OCI-LY3 (cell line): ENCODE data around the gene CST8.

ENCODE experiments used
- H2AFZ ChIP-seq: fragments of 200-600, 300-600 bp; shearing (Covaris generic); 2 replicates; pipeline ENCODE4 v1.6.0; 2014; ENCODE audit warnings: antibody characterized with exemption, low read depth, low read length
- H3K27ac ChIP-seq: fragments of 200-600, 300-600 bp; sonication (generic); 2 replicates; pipeline ENCODE4 v1.5.1; 2014; ENCODE audit warnings: mild to moderate bottlenecking, low read length, moderate library complexity, mixed read lengths
- H3K27me3 ChIP-seq: fragments of 200-600, 300-600 bp; sonication (generic); 2 replicates; pipeline ENCODE4 v1.6.1; 2014; ENCODE audit warnings: low read depth, low read length, mixed read lengths
- H3K36me3 ChIP-seq: fragments of 200-600, 300-600 bp; sonication (generic); replicated peaks from 2 replicates; pipeline ENCODE3; 2014; ENCODE audit warnings: low read depth, low read length, mixed read lengths
- H3K4me1 ChIP-seq: fragments of 300-600, 200-600 bp; sonication (generic); 2 replicates; pipeline ENCODE4 v1.6.1; 2014; ENCODE audit warnings: low read length, mixed read lengths
- H3K4me2 ChIP-seq: fragments of 200-600, 300-600 bp; sonication (generic); 2 replicates; pipeline ENCODE4 v1.6.1; 2014; ENCODE audit warnings: low read length, mixed read lengths
- H3K4me3 ChIP-seq: fragments of 300-600, 200-600 bp; sonication (generic); 2 replicates; pipeline ENCODE4 v1.5.1; 2014; ENCODE audit warnings: antibody characterized with exemption, mild to moderate bottlenecking, low read length, moderate library complexity
- H3K79me2 ChIP-seq: fragments of 300-600, 200-600 bp; shearing (Covaris generic); 2 replicates; pipeline ENCODE4 v1.6.1; 2014; ENCODE audit warnings: mild to moderate bottlenecking, low read length, mixed read lengths
- H3K9ac ChIP-seq: fragments of 300-600, 200-600 bp; shearing (Covaris generic); 2 replicates; pipeline ENCODE4 v1.6.0; 2014; ENCODE audit warnings: mild to moderate bottlenecking, low read length, moderate library complexity
- H3K9me3 ChIP-seq: fragments of 200-600, 300-600 bp; shearing (Covaris generic); 2 replicates; pipeline ENCODE4 v1.6.1; 2014; ENCODE audit warnings: low read length, mixed read lengths; ENCODE audit not compliant: insufficient read depth
- H4K20me1 ChIP-seq: fragments of 200-600, 300-600 bp; sonication (generic); 2 replicates; pipeline ENCODE4 v1.6.1; 2016; ENCODE audit warnings: low read length, mixed read lengths; ENCODE audit not compliant: insufficient read depth
- CTCF ChIP-seq: fragments of 200-600, 300-600 bp; sonication (generic); IDR thresholded peaks from 2 replicates; pipeline ENCODE4 v1.5.1; 2014; ENCODE audit warnings: antibody characterized with exemption, low read length, low read depth
- EZH2phosphoT487 ChIP-seq: fragments of 200-600 bp; shearing (Covaris generic); IDR thresholded peaks from 2 replicates; pipeline ENCODE4 v1.6.1; 2018; ENCODE audit warnings: antibody characterized with exemption, mixed run types, low read depth

Gene CST8

DNA sequence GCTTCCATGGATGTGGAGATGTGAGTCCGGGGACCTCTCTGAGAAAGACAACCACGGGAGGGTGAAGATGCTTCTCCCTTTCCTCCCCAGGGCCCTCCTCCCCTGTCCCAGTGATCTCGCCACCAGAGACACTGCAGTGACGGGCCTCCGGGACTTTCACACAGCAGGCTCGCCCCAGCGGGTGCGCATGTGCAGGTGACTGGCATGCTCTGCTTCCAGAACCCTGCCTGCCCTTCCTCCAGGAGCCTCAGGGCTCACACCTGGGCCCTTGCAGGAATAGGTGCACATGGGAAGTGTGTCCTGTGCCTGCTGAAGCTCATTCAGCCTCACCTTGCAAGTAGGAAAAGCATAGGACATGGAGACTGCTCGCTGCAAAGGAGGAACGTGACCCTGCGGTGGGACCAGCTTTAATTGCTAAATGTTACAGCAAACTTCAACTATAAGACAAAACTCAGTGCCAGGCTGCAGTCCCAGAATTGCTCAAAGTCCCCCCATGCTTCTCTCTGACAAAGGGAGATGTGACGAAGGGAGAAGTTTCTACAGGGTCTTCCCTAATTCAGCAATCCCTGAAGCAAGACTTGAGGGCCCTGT, 19.2 kb downstream of the CST8 start:
- Histone ChIP-seq H3K27me3 (peaks cover 10% of the 10 kb centered on the region; the same call in 1 of the 2 replicates), H3K36me3 (no peaks in the 10 kb centered on the region), H3K4me2 (no peak overlapping the region), H3K9ac (no peak overlapping the region), H2AFZ (no peak overlapping the region), H3K79me2 (no peaks in the 10 kb centered on the region), H3K4me1 (peaks cover 5% of the 10 kb centered on the region; the same call in 1 of the 2 replicates), H3K27ac (no peak overlapping the region), H4K20me1 (no peaks in the 10 kb centered on the region), H3K4me3 (no peak overlapping the region), H3K9me3 (no peaks in the 10 kb centered on the region)
- TF ChIP-seq CTCF (no peak), EZH2phosphoT487 (no peak)

GRCh38 chr20:23513164-23513563, 22.2 kb downstream of the CST8 start:
- TF ChIP-seq CTCF (no peak), EZH2phosphoT487 (no peak)
- no peak overlapping the region for H3K4me2 ChIP-seq

GRCh38 chr20:23514848-23515247, 23.9 kb downstream of the CST8 start:
- Histone ChIP-seq H3K27ac (no peak overlapping the region), H3K36me3 (no peaks in the 10 kb centered on the region), H2AFZ (no peak overlapping the region), H3K9ac (no peak overlapping the region), H3K4me1 (peaks cover 5% of the 10 kb centered on the region; the same call in 1 of the 2 replicates), H3K9me3 (no peaks in the 10 kb centered on the region), H3K4me3 (no peak overlapping the region), H3K4me2 (no peak overlapping the region), H4K20me1 (no peaks in the 10 kb centered on the region), H3K79me2 (no peaks in the 10 kb centered on the region), H3K27me3 (no peaks in the 10 kb centered on the region; the same call in 1 of the 2 replicates)
- TF ChIP-seq EZH2phosphoT487 (no peak), CTCF (no peak)

More at GRCh38 chr20:23513164-23513563, 22.2 kb downstream of the CST8 start:
- H3K9me3 ChIP-seq = no peaks in the 10 kb centered on the region
- no peaks in the 10 kb centered on the region for H3K79me2 ChIP-seq
- peaks cover 5% of the 10 kb centered on the region; the same call in 1 of the 2 replicates for H3K4me1 ChIP-seq
- H4K20me1 ChIP-seq = no peaks in the 10 kb centered on the region
- H3K27ac ChIP-seq = no peak overlapping the region
- no peaks in the 10 kb centered on the region for H3K36me3 ChIP-seq
- no peak overlapping the region for H3K4me3 ChIP-seq
- H3K27me3 ChIP-seq = no peaks in the 10 kb centered on the region; the same call in 1 of the 2 replicates
- H2AFZ ChIP-seq = no peak overlapping the region
- H3K9ac ChIP-seq = no peak overlapping the region

- H3K4me1 ChIP-seq = peaks cover 5% of the 10 kb centered on the region; the same call in 1 of the 2 replicates
These were observed 24.5 kb downstream of the CST8 start for GRCh38 chr20:23515250-23515939.

More at GRCh38 chr20:23515250-23515939, 24.5 kb downstream of the CST8 start:
- Histone ChIP-seq H3K4me2 (no peak overlapping the region), H3K9me3 (no peaks in the 10 kb centered on the region), H3K4me3 (no peak overlapping the region), H3K27ac (no peak overlapping the region), H4K20me1 (no peaks in the 10 kb centered on the region), H3K36me3 (no peaks in the 10 kb centered on the region), H2AFZ (no peak overlapping the region), H3K9ac (no peak overlapping the region), H3K79me2 (no peaks in the 10 kb centered on the region), H3K27me3 (no peaks in the 10 kb centered on the region; the same call in 1 of the 2 replicates)
- no peak for TF ChIP-seq EZH2phosphoT487
- no peak for TF ChIP-seq CTCF
